Measurements from ENCODE around the gene OR6B2.

- TF ChIP-seq CTCF (IDR thresholded peaks at IDR 0.05) (no peak), POLR2A (IDR thresholded peaks at IDR 0.05) (no peak)
Observed at GRCh38 chr2:240055177-240055917, 25.1 kb upstream of the OR6B2 start.
